ENCODE data around the gene MAT1A.

DNA sequence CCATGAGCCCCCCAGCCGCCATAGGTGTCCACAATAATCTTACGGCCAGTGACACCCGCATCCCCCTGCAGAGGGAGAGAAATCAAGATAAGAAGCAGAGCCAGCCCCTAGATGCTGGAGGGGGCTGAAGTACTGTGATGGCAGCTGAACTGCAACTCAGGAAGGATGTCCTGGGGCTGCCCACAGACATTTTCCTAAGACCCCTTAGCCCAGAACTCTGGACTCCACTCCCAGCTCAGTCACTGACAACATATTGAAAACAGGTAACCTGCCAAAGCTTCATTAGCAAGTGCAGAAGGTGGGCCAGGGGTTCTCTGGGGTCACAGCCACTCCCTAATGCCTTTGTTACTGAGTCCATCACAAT, 14.3 kb downstream of the MAT1A start:
- TF ChIP-seq, protein P1, sequence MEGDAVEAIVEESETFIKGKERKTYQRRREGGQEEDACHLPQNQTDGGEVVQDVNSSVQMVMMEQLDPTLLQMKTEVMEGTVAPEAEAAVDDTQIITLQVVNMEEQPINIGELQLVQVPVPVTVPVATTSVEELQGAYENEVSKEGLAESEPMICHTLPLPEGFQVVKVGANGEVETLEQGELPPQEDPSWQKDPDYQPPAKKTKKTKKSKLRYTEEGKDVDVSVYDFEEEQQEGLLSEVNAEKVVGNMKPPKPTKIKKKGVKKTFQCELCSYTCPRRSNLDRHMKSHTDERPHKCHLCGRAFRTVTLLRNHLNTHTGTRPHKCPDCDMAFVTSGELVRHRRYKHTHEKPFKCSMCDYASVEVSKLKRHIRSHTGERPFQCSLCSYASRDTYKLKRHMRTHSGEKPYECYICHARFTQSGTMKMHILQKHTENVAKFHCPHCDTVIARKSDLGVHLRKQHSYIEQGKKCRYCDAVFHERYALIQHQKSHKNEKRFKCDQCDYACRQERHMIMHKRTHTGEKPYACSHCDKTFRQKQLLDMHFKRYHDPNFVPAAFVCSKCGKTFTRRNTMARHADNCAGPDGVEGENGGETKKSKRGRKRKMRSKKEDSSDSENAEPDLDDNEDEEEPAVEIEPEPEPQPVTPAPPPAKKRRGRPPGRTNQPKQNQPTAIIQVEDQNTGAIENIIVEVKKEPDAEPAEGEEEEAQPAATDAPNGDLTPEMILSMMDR (IDR thresholded peaks at IDR 0.05; ENCODE audit: insufficient read depth, low read length), result no peak
- no peak for TF ChIP-seq POLR2AphosphoS5 (IDR thresholded peaks at IDR 0.05; ENCODE audit: low read depth)
- TF ChIP-seq REST (IDR thresholded peaks at IDR 0.05; ENCODE audit: insufficient replicate concordance, low read depth), result no peak
- TF ChIP-seq GABPA (IDR thresholded peaks at IDR 0.05; ENCODE audit: low read depth), result no peak
- TF ChIP-seq SPI1 (IDR thresholded peaks at IDR 0.05; ENCODE audit: borderline replicate concordance, low read depth), result no peak

All from HL-60 (cell line).